ENCODE measurements around the gene TIFAB.

DNA sequence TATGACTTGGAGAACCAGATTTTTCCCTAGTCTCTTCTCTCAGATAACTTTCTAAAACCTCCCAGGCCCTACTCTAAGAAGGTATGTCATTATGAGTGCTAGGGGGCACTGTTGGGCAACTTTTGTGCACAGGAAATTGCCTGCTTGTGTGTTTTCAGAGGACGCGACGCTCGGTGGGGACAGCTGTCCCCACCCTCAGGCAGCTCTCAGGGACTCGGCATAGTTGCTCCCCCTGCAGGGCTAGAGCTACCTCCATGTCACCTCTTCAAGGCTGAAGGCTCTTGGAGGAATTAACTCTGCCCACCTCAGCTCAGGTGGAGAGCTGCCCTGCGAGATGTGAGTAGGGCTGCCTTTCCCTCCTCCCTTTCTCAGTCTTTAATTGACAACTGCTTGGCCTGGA, 10.2 kb upstream of the TIFAB start:
- TF ChIP-seq, protein P1, sequence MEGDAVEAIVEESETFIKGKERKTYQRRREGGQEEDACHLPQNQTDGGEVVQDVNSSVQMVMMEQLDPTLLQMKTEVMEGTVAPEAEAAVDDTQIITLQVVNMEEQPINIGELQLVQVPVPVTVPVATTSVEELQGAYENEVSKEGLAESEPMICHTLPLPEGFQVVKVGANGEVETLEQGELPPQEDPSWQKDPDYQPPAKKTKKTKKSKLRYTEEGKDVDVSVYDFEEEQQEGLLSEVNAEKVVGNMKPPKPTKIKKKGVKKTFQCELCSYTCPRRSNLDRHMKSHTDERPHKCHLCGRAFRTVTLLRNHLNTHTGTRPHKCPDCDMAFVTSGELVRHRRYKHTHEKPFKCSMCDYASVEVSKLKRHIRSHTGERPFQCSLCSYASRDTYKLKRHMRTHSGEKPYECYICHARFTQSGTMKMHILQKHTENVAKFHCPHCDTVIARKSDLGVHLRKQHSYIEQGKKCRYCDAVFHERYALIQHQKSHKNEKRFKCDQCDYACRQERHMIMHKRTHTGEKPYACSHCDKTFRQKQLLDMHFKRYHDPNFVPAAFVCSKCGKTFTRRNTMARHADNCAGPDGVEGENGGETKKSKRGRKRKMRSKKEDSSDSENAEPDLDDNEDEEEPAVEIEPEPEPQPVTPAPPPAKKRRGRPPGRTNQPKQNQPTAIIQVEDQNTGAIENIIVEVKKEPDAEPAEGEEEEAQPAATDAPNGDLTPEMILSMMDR (IDR thresholded peaks at IDR 0.05) = peak in 3 of 6 experiments; percentile 35 to 44 (median 39)
- TF ChIP-seq POLR2A (IDR thresholded peaks at IDR 0.05) = no peak

Measured in thyroid gland (tissue), 4 donors.